SU-DHL-6 (cell line): Measurements from ENCODE around the gene SOX6.

Experiments
- H2AFZ ChIP-seq: fragments of 200-600 bp; sonication (generic); 2 replicates; pipeline ENCODE4 v1.6.1; 2014; ENCODE audit warnings: low read depth, mild to moderate bottlenecking, moderate library complexity, mixed read lengths, antibody characterized with exemption, low read length; ENCODE audit not compliant: severe bottlenecking
- H3F3A ChIP-seq: fragments of 200-600 bp; shearing (Covaris generic); 2 replicates; pipeline ENCODE4 v1.6.0; 2016; ENCODE audit warnings: antibody characterized with exemption, mild to moderate bottlenecking; ENCODE audit not compliant: insufficient read depth
- H3K27ac ChIP-seq: fragments of 200-600 bp; sonication (generic); 2 replicates; pipeline ENCODE4 v1.5.1; 2016; ENCODE audit warnings: low read depth, mild to moderate bottlenecking, low read length, moderate library complexity, mixed read lengths
- H3K27me3 ChIP-seq: fragments of 200-600 bp; sonication (generic), shearing (Covaris generic); 2 replicates; pipeline ENCODE4 v1.6.0; 2014; ENCODE audit warnings: mild to moderate bottlenecking, low read length
- H3K36me3 ChIP-seq: fragments of 200-600 bp; sonication (generic); 2 replicates; pipeline ENCODE4 v1.6.1; 2014; ENCODE audit warnings: mild to moderate bottlenecking, low read length, mixed read lengths
- H3K4me2 ChIP-seq: fragments of 300-600, 200-600 bp; shearing (Covaris generic), sonication (generic); 2 replicates; pipeline ENCODE4 v1.6.0; 2014; ENCODE audit warnings: low read length, low read depth, mild to moderate bottlenecking; ENCODE audit not compliant: poor library complexity, severe bottlenecking
- H3K4me3 ChIP-seq: fragments of 200-600 bp; sonication (generic); 2 replicates; pipeline ENCODE4 v1.5.1; 2014; ENCODE audit warnings: antibody characterized with exemption, low read length, mild to moderate bottlenecking, mixed read lengths; ENCODE audit not compliant: insufficient read depth, poor library complexity, severe bottlenecking
- H3K79me2 ChIP-seq: fragments of 200-600 bp; sonication (generic); 2 replicates; pipeline ENCODE4 v1.6.1; 2014; ENCODE audit warnings: mild to moderate bottlenecking, low read length, moderate library complexity; ENCODE audit not compliant: insufficient read depth
- H3K9ac ChIP-seq: fragments of 200-600 bp; sonication (generic); 2 replicates; pipeline ENCODE4 v1.7.0; 2014; ENCODE audit warnings: mild to moderate bottlenecking, low read length
- H3K9me2 ChIP-seq: fragments of 200-600 bp; sonication (generic); replicated peaks from 2 replicates; pipeline ENCODE4 v1.6.1; 2014; ENCODE audit warnings: low read length; ENCODE audit not compliant: insufficient read depth
- H3K9me3 ChIP-seq: fragments of 200-600 bp; sonication (generic); 2 replicates; pipeline ENCODE4 v1.6.1; 2014; ENCODE audit warnings: low read length, mixed read lengths; ENCODE audit not compliant: insufficient read depth
- H4K20me1 ChIP-seq: fragments of 200-600 bp; sonication (generic); 2 replicates; pipeline ENCODE4 v1.6.1; 2014; ENCODE audit warnings: low read depth, mild to moderate bottlenecking, antibody characterized with exemption, low read length, moderate library complexity, mixed read lengths
- CTCF ChIP-seq: fragments of 200-600 bp; sonication (generic); IDR thresholded peaks from one replicate; pipeline ENCODE4 v1.5.1; 2017; ENCODE audit warnings: antibody characterized with exemption, mild to moderate bottlenecking, low read length, moderate library complexity; ENCODE audit not compliant: insufficient read depth, poor library complexity, severe bottlenecking
- EZH2phosphoT487 ChIP-seq: fragments of 200-600 bp; sonication (generic), shearing (Covaris generic); conservative IDR thresholded peaks from 2 replicates; pipeline ENCODE4 v1.6.1; 2018; ENCODE audit warnings: mild to moderate bottlenecking, antibody characterized with exemption, low read length, moderate library complexity, mixed read lengths

SOX6 gene

GRCh38 chr11:16382186-16382585, 25.8 kb upstream of the SOX6 start:
- H3K36me3 ChIP-seq = no peaks in the 10 kb centered on the region
- no peak overlapping the region for H3K4me3 ChIP-seq
- no peak overlapping the region for H3K4me2 ChIP-seq
- no peaks in the 10 kb centered on the region for H3K9me2 ChIP-seq
- H3K27me3 ChIP-seq = no peaks in the 10 kb centered on the region
- no peak overlapping the region for H3K9ac ChIP-seq
- H3K79me2 ChIP-seq = no peaks in the 10 kb centered on the region
- H4K20me1 ChIP-seq = no peaks in the 10 kb centered on the region; the same call in 1 of the 2 replicates
- H3K9me3 ChIP-seq = no peaks in the 10 kb centered on the region
- TF ChIP-seq CTCF (no peak), EZH2phosphoT487 (no peak)
- H2AFZ ChIP-seq = no peak overlapping the region
- no peaks in the 10 kb centered on the region for H3F3A ChIP-seq
- H3K27ac ChIP-seq = no peak overlapping the region

DNA sequence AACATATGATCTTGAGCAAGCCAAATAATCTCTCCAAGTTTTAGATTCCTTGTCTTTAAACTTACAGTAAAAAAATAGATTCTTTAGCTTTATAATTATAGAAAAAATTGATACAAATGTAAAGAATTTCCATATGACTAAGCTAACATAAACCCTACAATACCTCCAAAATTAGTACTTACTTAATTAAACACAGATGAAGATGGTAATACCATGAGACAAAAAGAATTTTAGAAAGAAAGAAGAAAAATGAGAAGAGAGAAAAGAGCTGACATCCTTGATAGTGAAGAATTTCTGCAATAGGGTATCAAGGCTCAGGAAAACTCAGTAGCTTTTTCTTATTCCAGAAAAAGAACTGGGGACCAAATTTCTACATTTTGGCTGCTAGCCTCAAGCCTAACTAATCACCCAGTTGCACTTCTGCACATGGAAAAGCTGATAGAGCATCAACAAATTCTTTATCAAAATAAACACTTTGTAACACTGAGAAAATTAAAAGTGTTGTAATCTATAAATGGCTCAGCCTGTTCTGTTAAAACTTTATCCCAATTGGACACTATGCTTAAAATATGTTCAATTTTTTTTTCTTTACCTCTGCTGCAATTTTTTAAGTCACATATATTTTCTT, 24.7 kb upstream of the SOX6 start:
- Histone ChIP-seq H3K27ac (no peak overlapping the region), H3K79me2 (no peaks in the 10 kb centered on the region), H4K20me1 (no peaks in the 10 kb centered on the region; the same call in 1 of the 2 replicates), H3K4me3 (no peak overlapping the region), H2AFZ (no peak overlapping the region), H3K36me3 (no peaks in the 10 kb centered on the region), H3K4me2 (no peak overlapping the region), H3K9ac (no peak overlapping the region), H3K27me3 (no peaks in the 10 kb centered on the region), H3K9me3 (no peaks in the 10 kb centered on the region), H3K9me2 (no peaks in the 10 kb centered on the region), H3F3A (no peaks in the 10 kb centered on the region)
- TF ChIP-seq EZH2phosphoT487 (no peak), CTCF (no peak)

DNA sequence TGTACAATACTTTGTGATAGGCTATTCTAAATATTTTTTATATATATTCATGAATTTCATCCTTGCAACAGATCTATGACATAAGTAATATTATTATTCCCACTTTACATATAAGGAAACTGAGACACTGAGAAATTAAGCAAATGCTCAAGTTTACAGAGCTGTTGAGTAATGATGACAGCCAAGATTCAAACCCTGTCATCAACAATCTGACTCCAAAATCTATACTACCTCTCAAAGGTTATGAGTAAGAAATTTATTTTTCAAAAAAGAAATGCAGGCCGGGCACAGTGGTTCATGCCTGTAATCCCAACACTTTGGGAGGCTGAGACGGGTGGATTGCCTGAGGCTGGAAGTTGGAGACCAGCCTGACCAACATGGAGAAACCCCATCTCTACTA, 22.6 kb upstream of the SOX6 start:
- H3K4me2 ChIP-seq = no peak overlapping the region
- H3K9me2 ChIP-seq = no peaks in the 10 kb centered on the region
- no peak overlapping the region for H2AFZ ChIP-seq
- H3K4me3 ChIP-seq = no peak overlapping the region
- H3K27ac ChIP-seq = no peak overlapping the region
- no peaks in the 10 kb centered on the region for H3K9me3 ChIP-seq
- H3K9ac ChIP-seq = no peak overlapping the region
- no peaks in the 10 kb centered on the region; the same call in 1 of the 2 replicates for H4K20me1 ChIP-seq
- no peaks in the 10 kb centered on the region for H3K79me2 ChIP-seq
- no peak for TF ChIP-seq CTCF
- no peak for TF ChIP-seq EZH2phosphoT487
- H3K36me3 ChIP-seq = no peaks in the 10 kb centered on the region
- no peaks in the 10 kb centered on the region for H3F3A ChIP-seq
- no peaks in the 10 kb centered on the region for H3K27me3 ChIP-seq
